ENCODE measurements around the gene CCDC134.

GRCh38 chr22:41798736-41799135 is 1.7 kb upstream of the CCDC134 start:
- TF ChIP-seq CTCF (IDR thresholded peaks at IDR 0.05) (no peak), POLR2A (IDR thresholded peaks at IDR 0.05) (no peak)

All from lower leg skin (tissue), 3 donors.